HG03095 (cell line): ENCODE results near the gene TMPRSS4.

Experiments
- ATAC-seq: cut with Tn5 transposase; IDR thresholded peaks from one replicate; pipeline ENCODE4 v1.9.1; 2021; ENCODE audit warnings: moderate library complexity; ENCODE audit not compliant: unreplicated experiment

Gene TMPRSS4

DNA sequence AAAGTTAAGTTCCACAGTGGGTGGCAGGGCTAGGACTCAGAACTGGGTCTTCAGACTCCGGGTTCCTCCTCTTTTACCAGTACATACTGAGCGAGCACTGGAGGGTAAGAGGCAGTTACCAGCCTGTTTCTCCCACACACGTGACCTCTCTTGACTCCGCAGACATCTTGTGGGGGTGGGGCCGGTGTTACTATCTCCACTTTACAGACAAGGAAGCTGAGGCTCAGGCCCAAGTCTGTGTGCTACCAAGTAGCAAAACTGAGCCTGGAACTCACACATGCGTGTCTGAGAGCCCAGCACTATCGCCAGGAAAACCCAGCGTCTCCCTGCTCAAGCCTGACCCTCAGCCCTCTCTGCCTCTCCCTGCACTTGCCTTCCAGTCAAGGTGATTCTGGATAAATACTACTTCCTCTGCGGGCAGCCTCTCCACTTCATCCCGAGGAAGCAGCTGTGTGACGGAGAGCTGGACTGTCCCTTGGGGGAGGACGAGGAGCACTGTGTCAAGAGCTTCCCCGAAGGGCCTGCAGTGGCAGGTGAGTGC is 25.9 kb downstream of the TMPRSS4 start:
- no peak for ATAC-seq

DNA sequence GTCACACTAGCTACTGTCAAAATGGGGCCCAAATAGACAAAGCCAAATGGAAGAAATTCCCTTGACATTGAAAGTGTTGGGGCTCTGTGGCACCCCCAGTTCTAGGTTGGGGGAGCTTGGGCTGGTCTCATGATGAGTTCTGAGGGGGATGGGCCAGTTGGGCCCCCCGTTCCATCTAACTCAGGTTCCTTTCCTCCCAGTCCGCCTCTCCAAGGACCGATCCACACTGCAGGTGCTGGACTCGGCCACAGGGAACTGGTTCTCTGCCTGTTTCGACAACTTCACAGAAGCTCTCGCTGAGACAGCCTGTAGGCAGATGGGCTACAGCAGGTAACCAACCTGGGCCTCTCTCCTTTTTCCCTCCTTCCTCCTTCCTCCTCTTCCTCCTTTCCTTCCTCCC is 27.6 kb downstream of the TMPRSS4 start:
- ATAC-seq = no peak

DNA sequence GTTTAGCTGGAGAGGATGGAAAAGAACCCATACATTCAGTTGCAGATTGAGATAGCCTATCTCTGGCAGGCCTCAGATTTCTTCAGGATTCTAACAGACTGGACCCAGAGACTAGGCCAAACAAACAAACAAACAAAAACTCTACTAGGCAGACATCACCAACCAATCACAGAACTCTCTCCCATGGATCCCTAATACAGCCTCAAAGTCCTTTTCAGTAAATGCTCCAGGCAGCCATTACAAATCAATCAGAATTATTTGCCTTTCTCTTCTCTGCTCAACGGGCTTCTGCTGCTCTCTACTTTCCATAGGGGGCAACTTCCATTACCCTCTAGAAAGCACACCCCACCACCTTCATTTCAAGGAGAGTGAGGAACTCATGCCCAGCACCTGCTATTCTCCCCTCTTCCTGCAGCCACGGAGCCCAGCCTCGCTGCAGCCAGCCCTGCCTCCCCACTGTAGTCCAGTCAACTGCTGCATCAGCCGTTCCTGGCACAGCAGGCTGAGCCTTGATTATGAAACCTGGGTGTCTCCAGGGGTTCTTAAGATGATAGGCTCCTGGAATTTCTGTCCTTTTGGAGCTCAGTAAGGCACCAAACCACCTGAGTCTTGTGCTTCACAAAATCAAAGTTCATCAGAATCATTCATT is 28.9 kb downstream of the TMPRSS4 start:
- no peak for ATAC-seq

DNA sequence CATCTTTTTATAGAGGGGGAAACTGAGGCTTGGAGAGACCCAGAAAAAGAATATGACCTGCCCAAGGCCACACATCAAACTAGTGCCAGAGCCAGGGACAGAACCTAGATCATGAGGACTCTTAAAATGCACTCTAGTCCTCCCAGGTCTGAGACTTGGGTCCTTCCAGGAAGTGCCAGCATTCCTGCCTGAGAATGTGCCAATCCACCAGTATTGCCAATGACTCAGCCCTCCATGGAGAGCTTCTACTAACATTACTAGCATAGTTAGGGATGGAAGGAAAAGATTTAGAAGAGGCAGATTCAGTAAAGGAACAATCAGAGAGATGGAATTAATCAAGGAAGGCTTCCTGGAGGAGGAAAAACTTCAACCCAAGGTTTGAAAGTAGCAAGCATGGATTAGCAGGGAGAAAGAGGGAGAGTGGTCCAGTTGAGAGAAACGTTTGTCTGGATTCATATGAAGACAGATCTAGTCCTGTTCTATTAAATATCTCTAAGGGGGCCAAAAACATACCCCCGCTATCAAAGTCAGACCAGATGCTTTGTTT is 30.0 kb downstream of the TMPRSS4 start:
- no peak for ATAC-seq

DNA sequence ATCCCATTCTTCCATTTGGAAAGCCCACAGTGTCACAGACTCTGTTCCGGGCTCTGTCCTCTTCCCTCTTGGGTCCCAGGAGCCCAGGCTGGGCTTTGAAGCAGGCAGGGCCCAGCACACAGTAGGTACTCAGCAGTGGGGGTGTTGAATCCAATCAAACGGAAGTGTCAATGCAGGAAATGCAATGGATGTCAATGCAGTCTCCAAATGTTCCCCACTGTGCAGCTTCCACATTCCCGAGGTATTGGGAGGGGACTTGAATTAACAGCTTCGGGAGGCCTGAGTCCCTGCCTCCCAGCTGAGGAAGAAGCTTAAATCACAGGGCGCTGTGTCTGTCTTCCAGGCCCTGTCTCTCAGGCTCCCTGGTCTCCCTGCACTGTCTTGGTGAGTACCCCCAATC is 31.6 kb downstream of the TMPRSS4 start:
- no peak for ATAC-seq

DNA sequence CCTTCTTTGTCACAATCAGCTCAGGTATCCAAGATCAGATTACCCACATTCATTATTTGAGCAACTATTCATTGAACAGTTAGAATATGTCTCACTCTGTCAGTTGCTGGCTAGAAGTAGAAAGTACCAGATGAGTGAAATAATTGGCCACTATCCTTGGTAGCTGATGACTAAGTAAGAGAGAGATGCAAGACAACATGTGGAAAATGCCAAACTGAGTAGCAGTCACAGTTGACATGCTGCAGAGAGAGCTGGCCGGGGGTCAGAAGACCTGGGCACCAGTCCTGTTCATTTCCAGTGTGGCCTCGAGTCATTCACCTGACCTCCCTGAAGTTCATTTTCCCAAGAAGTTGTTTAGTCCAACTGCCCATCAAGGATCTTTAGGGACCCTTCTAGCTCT is 32.4 kb downstream of the TMPRSS4 start:
- ATAC-seq = no peak

DNA sequence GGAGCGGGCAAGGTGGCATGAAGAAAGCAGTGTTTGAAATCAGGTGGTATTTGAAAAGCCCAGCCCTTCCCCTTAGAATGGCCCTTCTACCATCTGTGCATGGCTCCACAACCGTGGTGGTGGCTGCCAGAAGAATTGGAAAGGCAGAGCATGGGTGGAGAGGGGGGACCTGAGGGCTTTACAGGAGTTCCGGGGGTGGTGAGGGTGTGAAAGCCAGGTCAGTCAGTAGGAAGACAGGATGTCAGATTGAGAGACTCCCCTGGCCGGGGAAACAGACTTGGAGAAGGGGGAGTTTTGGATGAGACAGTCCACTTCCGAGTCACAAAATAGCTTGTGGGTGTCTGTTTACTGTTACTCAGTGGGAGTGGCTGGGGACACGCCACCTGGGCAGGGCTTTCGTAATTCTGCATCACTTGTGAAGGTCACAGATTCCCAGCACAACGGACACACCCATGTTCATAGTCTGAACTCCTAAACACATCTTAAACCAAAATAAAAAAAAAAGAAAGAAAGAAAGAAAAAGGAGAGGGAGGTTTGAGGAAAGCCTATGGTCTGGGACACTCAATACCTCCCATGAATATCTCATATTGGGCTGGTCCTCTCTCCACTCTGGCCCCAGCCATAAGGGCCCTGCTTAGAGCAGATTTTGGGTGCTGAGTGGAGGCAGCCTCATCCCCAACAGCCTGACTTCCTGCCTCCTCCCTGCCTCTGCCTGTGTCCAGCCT is 34.3 kb downstream of the TMPRSS4 start:
- no peak for ATAC-seq

DNA sequence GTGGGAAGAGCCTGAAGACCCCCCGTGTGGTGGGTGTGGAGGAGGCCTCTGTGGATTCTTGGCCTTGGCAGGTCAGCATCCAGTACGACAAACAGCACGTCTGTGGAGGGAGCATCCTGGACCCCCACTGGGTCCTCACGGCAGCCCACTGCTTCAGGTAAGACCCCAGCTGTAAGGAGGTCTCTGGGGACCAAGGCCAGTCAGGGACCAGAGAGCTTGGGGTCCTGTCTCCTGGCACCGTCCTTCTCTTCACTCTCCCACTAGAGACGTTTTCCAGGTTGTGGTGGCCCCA is 34.8 kb downstream of the TMPRSS4 start:
- no peak for ATAC-seq

DNA sequence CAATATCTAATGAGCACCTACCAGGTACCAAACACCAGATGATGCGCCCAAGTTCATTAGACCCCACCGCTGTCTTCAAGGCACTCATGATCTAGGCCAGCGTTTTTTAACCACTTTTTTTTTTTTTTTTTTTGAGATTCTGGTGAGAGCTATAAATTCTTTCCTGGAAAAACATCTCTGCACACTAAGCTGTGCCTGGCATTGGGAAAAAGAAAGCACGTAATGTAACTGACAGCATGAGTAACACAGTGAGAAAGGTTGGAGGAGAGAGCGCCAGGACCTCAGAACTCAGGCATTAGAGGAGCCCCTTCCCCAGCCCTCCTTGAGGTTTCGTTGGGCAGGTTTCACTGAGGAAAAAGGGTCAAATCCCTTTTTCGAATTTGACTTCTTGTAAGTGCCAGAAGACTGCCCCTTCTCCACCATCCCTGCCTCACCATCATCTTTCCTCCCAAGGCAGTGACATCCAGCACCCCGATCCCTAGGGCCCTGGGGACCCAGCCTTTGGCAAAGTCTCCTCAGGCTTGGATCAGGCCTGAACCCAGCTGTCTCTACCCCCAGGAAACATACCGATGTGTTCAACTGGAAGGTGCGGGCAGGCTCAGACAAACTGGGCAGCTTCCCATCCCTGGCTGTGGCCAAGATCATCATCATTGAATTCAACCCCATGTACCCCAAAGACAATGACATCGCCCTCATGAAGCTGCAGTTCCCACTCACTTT is 36.0 kb downstream of the TMPRSS4 start:
- no peak for ATAC-seq

DNA sequence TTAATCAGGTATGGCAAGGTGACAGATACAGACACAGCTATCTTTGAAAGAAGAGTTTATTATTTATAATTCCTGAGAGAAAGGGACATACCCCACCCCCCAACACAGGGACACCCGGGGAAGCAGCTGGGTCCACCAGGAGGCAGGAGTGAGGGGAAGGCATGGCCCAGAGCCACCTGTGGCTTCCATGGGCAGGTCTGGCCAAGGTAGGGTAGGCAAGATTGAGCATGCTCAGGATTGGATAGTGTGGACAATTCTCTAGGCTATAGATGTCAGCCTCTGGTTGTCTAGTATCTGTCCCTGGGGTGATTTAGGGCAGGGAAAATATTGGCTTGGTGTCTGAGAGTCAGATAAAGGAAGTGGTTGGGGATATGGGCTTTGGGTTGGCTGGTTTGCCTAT is 37.4 kb downstream of the TMPRSS4 start:
- no peak for ATAC-seq

DNA sequence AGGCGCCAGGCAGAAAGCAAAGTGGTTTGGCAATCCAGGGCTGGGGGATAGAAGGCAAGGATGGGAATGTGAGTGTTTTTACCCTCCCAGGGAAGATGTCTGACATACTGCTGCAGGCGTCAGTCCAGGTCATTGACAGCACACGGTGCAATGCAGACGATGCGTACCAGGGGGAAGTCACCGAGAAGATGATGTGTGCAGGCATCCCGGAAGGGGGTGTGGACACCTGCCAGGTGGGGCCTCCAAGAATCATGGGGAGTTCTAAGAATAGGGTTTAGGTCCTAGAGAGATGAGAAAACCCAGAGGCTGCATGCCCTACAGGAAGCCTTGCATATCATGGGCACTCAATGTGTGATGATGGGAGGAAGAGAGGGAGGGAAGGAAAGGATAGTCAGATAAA is 38.2 kb downstream of the TMPRSS4 start:
- no peak for ATAC-seq

DNA sequence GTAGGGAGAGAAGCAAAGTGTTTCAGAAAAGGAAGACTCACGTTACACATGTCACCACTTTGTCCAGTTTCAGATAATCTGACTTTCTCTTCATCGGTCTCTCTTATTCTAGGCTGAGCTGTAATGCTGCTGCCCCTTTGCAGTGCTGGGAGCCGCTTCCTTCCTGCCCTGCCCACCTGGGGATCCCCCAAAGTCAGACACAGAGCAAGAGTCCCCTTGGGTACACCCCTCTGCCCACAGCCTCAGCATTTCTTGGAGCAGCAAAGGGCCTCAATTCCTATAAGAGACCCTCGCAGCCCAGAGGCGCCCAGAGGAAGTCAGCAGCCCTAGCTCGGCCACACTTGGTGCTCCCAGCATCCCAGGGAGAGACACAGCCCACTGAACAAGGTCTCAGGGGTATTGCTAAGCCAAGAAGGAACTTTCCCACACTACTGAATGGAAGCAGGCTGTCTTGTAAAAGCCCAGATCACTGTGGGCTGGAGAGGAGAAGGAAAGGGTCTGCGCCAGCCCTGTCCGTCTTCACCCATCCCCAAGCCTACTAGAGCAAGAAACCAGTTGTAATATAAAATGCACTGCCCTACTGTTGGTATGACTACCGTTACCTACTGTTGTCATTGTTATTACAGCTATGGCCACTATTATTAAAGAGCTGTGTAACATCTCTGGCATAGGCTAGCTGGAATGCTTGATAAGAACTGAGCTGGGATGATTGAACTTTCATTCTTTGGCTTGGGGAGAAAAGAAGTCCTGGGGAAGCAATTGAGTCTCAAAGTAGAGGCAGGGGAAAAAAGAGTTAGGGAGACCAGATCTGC is 41.1 kb downstream of the TMPRSS4 start:
- ATAC-seq = no peak

DNA sequence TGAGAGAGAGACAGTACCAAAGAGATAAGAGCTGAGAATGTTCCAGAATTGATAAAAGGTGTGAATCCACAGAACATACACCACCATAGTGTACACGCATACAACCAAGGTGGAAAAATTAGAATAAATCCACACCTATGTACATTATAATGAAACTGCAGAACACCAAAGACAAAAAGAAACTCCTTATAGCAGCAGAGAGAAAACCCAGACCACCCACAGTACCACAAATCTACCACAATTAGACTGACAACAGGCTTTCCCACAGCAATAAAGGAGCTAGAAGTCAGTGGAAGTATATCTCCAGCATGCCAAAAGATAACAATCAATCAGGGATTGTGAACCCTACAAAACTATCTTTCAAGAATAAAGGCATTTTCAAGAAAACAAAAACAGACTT is 43.9 kb downstream of the TMPRSS4 start:
- ATAC-seq = no peak

DNA sequence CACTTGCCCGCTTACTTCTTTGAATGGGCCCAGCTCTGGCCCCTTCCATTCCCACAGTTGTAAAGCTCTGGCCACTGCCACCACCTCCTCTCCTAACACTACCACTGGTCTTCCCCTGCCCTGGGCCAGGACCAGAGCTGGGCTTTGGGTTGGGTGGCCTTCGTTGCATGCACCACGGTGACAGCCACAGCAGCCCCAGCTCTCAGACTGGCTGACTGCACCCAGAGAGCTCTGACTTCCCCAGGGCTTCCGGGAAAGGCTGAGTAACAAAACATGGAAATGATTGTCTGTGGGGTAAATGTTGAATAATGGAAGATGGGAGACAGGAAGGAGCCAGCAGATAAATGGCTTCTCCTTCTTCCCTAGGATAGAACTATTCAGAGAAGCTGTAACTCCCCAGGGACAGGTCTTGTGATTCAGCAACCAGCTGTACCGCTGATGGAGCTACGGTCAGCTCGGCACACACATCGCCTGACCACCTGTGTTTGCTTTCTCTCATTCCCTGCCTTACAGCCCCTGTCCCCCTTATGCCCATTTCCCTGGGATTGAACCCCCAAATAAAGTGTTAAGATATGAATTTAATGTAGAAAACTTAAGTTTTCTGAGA is 48.2 kb downstream of the TMPRSS4 start:
- ATAC-seq = no peak

DNA sequence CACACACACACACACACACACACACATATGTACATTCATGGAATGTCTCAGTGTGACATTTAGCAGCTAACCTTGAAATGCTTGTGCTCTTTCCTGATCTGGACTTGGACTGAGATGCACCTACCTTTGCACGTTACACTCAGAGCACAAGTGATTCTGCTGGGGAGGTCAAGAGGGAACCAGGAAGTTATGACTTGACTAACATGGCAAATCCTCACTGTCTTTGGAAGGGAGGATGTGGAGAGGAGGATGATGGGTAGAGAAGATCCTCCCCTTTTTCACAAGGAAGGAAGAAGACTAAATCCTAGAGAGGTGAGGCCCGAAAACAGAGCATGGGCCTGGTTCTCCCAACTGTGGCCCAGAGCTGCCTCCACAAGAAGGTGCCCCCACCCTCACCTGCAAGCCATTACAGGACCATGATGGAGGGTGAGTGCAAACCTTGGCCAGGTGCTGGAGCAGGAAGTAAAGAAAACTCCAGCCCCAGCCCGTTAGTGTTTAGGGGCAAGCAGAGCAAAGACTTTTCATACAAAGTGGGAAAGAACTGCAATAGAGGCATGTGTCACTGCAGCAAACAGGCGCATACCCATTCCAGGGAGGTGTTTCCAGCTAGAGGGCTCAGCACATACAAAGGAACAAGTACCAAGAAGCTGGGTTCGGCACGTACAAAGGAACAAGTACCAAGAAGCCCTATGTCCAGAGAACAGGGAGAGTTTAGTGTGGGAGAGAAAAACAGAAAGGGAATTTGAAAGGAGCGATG is 49.4 kb downstream of the TMPRSS4 start:
- ATAC-seq = no peak

DNA sequence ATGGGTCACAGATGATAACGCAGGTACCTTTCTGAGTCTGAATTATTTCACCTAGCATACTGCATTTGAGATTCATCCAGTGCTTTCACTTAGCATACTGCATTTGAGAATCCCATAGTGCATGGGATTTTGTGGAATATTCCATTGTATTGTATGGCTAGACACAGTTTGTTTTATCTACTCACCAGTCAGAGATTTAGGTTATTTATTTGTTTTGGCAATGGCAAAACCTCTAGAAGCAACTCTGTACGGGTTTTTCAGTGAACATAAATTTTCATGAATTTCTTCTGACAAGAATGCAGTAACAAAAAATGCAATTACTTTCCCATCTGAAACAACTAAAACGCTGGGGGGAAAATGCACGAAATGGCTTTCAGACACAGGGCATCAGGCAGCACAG is 51.4 kb downstream of the TMPRSS4 start:
- ATAC-seq = no peak

DNA sequence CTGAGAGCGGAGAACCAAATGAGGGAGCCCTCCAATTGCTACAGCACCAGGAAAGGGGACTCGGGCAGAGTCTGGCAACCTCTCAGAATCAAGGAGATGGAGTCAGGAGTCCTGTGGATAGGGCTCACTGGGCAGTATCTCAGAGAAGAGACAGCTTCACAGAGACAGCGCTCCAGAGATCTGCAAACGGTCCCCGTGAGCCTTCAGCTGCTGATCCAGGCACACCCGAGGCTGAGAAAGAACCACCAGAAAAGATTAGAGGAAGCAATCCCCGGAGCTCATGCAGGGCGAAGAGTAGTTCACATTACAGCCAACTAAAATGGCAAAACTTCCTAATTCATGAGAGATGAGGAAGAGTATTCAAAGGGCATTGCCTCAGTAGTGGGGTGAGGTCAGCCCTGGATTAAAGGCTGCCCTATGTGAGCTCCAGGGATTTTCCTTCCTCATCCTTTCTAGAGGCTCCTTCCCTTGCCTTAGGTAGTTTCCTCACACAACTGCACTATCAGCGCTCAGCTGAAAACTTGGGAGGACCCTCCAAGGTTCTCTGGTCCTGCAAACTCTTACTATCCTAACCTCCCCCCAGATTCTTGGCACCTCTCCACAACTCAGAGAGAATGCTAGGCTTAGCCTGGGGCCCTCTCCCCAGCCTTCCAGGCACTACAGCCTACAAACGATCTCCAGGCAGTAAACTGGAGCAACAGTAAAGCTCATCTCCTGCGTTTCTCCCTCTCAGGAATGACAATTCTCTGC is 52.0 kb downstream of the TMPRSS4 start:
- no peak for ATAC-seq

DNA sequence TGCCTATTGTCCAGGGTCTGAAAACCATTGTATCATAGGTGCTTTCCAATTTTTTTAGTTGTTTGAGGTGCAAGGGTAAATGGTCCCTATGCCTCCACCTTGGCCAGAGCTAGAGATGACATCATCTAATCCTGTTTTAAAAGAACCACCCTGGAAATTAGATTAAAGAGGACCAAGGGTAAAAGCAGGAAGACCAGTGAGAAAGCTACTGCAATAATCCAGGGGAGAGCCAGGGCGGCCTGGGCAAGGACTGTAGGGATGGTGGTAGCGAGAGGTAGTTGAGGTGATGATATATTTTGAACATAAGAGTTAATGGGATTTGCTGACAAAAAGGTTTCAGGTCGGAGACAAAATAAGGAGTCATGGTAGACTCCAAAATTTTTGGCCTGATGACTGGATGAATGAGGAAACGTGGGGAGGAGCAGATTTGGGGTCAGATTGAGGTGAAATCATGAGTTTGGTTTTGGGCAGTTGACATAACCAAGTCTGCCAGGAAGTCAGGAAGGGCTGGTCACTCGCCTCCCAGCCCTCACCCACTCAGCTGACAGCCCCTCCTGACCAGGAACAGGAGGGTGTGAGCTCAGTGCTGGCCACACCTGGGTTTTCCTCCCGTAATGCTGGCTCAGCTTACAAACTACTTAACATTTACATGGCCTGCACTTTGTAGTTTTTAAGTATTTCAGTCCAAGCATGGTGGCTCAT is 52.7 kb downstream of the TMPRSS4 start:
- no peak for ATAC-seq
